GM21367 (cell line): ENCODE data around the gene DENND2D.

Experiments used
- ATAC-seq: cut with Tn5 transposase; IDR thresholded peaks from one replicate; pipeline ENCODE4 v1.9.1; 2021; ENCODE audit not compliant: unreplicated experiment

The DENND2D gene

GRCh38 chr1:111199881-111200801, at the start of gene DENND2D:
Gene DENND2D (minus strand): TSS chr1:111200646. CDS start chr1:111200459, 187 bp downstream.
- no peak for ATAC-seq

GRCh38 chr1:111249960-111250359, 49.5 kb upstream of the DENND2D start:
- ATAC-seq: no peak

GRCh38 chr1:111247125-111247838, 46.8 kb upstream of the DENND2D start:
- ATAC-seq: no peak

GRCh38 chr1:111242805-111243523, 42.5 kb upstream of the DENND2D start:
- ATAC-seq: no peak

GRCh38 chr1:111241797-111242196, 41.4 kb upstream of the DENND2D start:
- no peak for ATAC-seq

- no peak for ATAC-seq
Measured at GRCh38 chr1:111238056-111238795, 37.8 kb upstream of the DENND2D start.

- no peak for ATAC-seq
Measured at GRCh38 chr1:111236806-111237205, 36.4 kb upstream of the DENND2D start.

GRCh38 chr1:111236379-111236778, 35.9 kb upstream of the DENND2D start:
- ATAC-seq: no peak

GRCh38 chr1:111234866-111235265, 34.4 kb upstream of the DENND2D start:
- no peak for ATAC-seq

GRCh38 chr1:111234258-111234657, 33.8 kb upstream of the DENND2D start:
- ATAC-seq: no peak

GRCh38 chr1:111232134-111232533, 31.7 kb upstream of the DENND2D start:
- no peak for ATAC-seq

GRCh38 chr1:111228748-111229126, 28.3 kb upstream of the DENND2D start:
- no peak for ATAC-seq

GRCh38 chr1:111227851-111228747, 27.7 kb upstream of the DENND2D start:
- ATAC-seq: no peak

GRCh38 chr1:111227434-111227833, 27.0 kb upstream of the DENND2D start, which contains the start of gene CHI3L2:
Gene CHI3L2 (plus strand): TSS chr1:111227713. CDS start chr1:111227730, 17 bp downstream.
- ATAC-seq: no peak

- no peak for ATAC-seq
Measured at GRCh38 chr1:111225717-111226400, 25.4 kb upstream of the DENND2D start.

- no peak for ATAC-seq
Measured at GRCh38 chr1:111225091-111225490, 24.6 kb upstream of the DENND2D start.

- ATAC-seq: no peak
Measured at GRCh38 chr1:111223126-111223685, 22.8 kb upstream of the DENND2D start.

- ATAC-seq: no peak
Measured at GRCh38 chr1:111222308-111223125, 22.1 kb upstream of the DENND2D start.
